Choroid plexus epithelial cell (primary cell): ENCODE results near the gene NUP214.

Source experiments
- DNase-seq: peaks from one replicate; pipeline ENCODE4 v3.0.0-alpha.2; 2010; ENCODE audit warnings: low read depth
- H3K4me3 ChIP-seq: 2 replicates; pipeline ENCODE4 v1.5.1; 2011; ENCODE audit warnings: low read depth, mild to moderate bottlenecking, control low read depth, low read length, moderate library complexity
- CTCF ChIP-seq: conservative IDR thresholded peaks from 2 replicates; pipeline ENCODE4 v1.5.1; 2011; ENCODE audit warnings: low read depth, mild to moderate bottlenecking, control low read depth, inconsistent platforms, low read length, moderate library complexity

The NUP214 gene

GRCh38 chr9:131274674-131275331, 149.4 kb downstream of the NUP214 start:
- no peak for TF ChIP-seq CTCF
- no peak overlapping the region for H3K4me3 ChIP-seq
- DNase-seq: no peak

GRCh38 chr9:131275332-131276093, 150.1 kb downstream of the NUP214 start:
- no peak overlapping the region for H3K4me3 ChIP-seq
- DNase-seq: no peak
- no peak for TF ChIP-seq CTCF

GRCh38 chr9:131276094-131276888, 150.9 kb downstream of the NUP214 start, which contains the start of gene FAM78A:
Gene FAM78A, minus strand, starts transcription at chr9:131276510. Its CDS starts 331 bp downstream, at chr9:131276179.
- H3K4me3 ChIP-seq: peak within 1 kb of the TSS; percentile 46

GRCh38 chr9:131276891-131277286, 151.5 kb downstream of the NUP214 start:
- TF ChIP-seq CTCF: no peak
- no peak for DNase-seq
- H3K4me3 ChIP-seq: peak overlapping the region; percentile 46

More at GRCh38 chr9:131276094-131276888, 150.9 kb downstream of the NUP214 start, which contains the start of gene FAM78A:
- no peak for TF ChIP-seq CTCF
- peak; percentile 14 for DNase-seq

- peak overlapping the region; percentile 46 for H3K4me3 ChIP-seq
- TF ChIP-seq CTCF: no peak
- no peak for DNase-seq
Observed at GRCh38 chr9:131277287-131277909, 152.0 kb downstream of the NUP214 start.

- DNase-seq: peak; percentile 86
- peak overlapping the region; percentile 46 for H3K4me3 ChIP-seq
- TF ChIP-seq CTCF: no peak
Observed at GRCh38 chr9:131277910-131278701, 152.7 kb downstream of the NUP214 start.
